ENCODE results near the gene CKS2. TPM values are rescaled to one million over a fixed set of nuclear protein-coding genes. Genes with fewer than 3 reads are reported as not detected.
A peak's percentile ranks its signal among the peaks of the same experiment; 100 is the strongest.

The CKS2 gene
- total RNA-seq, 1 donor: 17.0 TPM

DNA sequence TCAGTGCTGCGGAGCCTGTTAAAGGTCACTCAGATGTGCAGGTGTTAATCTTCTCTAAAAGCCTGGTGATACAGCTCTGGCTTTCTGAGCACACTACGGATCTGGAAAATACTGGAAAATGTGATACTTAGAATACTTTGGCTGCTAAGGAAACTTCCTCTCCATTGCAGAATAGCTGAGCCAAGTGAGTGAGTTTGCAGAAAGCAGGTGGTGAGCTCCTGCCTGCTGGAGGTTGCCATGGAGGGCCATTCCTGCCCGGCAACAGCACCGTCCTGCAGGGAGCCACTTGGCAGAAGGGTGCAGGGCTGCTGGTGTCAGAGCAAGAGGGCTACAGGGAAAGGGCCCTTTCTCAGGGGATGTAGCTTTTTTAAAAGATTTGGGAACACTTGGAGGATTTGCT, 48.0 kb downstream of the CKS2 start:
- H3K36me3 ChIP-seq (ENCODE audit: insufficient read depth, low read length): peaks cover 65% of the 10 kb centered on the region
- TF ChIP-seq, protein P1, sequence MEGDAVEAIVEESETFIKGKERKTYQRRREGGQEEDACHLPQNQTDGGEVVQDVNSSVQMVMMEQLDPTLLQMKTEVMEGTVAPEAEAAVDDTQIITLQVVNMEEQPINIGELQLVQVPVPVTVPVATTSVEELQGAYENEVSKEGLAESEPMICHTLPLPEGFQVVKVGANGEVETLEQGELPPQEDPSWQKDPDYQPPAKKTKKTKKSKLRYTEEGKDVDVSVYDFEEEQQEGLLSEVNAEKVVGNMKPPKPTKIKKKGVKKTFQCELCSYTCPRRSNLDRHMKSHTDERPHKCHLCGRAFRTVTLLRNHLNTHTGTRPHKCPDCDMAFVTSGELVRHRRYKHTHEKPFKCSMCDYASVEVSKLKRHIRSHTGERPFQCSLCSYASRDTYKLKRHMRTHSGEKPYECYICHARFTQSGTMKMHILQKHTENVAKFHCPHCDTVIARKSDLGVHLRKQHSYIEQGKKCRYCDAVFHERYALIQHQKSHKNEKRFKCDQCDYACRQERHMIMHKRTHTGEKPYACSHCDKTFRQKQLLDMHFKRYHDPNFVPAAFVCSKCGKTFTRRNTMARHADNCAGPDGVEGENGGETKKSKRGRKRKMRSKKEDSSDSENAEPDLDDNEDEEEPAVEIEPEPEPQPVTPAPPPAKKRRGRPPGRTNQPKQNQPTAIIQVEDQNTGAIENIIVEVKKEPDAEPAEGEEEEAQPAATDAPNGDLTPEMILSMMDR (IDR thresholded peaks at IDR 0.05; ENCODE audit: extremely low read depth, low read depth, low read length): no peak
- no peaks in the 10 kb centered on the region for H3K79me2 ChIP-seq (ENCODE audit: insufficient read depth, low read length)
- H3K4me3 ChIP-seq (ENCODE audit: insufficient read depth, low read length): no peak overlapping the region
- no peak overlapping the region for H2AFZ ChIP-seq (ENCODE audit: low read length)
- H3K27ac ChIP-seq (ENCODE audit: low read depth, low read length): no peak overlapping the region
- no peaks in the 10 kb centered on the region for H3K9me3 ChIP-seq (ENCODE audit: low read depth, low read length)
- H3K27me3 ChIP-seq (ENCODE audit: insufficient read depth, low read length): no peaks in the 10 kb centered on the region
- H3K4me1 ChIP-seq (ENCODE audit: insufficient read depth, low read length): no peaks in the 10 kb centered on the region
- no peak for DNase-seq (ENCODE audit: insufficient read length, low spot score, missing footprints)
- no peak overlapping the region for H3K4me2 ChIP-seq (ENCODE audit: insufficient read depth, low read length)
- H4K20me1 ChIP-seq (ENCODE audit: insufficient read depth, low read length): peaks cover 4% of the 10 kb centered on the region

DNA sequence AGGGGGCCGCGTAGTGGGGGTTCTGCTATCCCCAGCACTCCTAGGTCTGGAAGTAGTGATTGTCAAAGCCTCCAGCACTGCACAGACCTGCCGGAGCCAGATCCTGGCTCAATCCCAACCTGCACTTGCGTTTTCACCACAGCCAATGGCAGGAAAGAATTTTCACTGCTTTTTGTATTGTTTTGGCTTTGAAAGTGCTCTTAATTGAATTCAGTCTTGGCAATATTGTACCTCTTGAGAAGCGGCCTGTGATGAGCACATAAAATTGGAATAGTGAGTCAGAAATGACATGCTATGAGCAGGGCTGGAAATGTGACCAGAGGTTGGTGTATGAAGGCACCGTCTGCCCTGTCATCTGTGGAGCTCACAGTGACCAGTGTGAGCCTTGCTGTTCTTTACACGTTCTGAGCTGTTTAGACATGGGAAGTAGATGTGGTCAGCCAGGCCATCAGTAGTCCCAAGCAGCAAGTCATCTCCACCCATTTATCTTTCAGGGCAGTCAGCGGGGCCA, 48.8 kb downstream of the CKS2 start:
- no peak overlapping the region for H3K4me3 ChIP-seq (ENCODE audit: insufficient read depth, low read length)
- TF ChIP-seq, protein P1 (IDR thresholded peaks at IDR 0.05; ENCODE audit: extremely low read depth, low read depth, low read length): no peak
- no peak overlapping the region for H3K4me2 ChIP-seq (ENCODE audit: insufficient read depth, low read length)
- H2AFZ ChIP-seq (ENCODE audit: low read length): no peak overlapping the region
- no peaks in the 10 kb centered on the region for H3K9me3 ChIP-seq (ENCODE audit: low read depth, low read length)
- no peak for DNase-seq (ENCODE audit: insufficient read length, low spot score, missing footprints)
- H3K4me1 ChIP-seq (ENCODE audit: insufficient read depth, low read length): no peaks in the 10 kb centered on the region
- peaks cover 4% of the 10 kb centered on the region for H4K20me1 ChIP-seq (ENCODE audit: insufficient read depth, low read length)
- H3K36me3 ChIP-seq (ENCODE audit: insufficient read depth, low read length): peaks cover 58% of the 10 kb centered on the region
- no peaks in the 10 kb centered on the region for H3K27me3 ChIP-seq (ENCODE audit: insufficient read depth, low read length)
- no peak overlapping the region for H3K27ac ChIP-seq (ENCODE audit: low read depth, low read length)
- no peaks in the 10 kb centered on the region for H3K79me2 ChIP-seq (ENCODE audit: insufficient read depth, low read length)

DNA sequence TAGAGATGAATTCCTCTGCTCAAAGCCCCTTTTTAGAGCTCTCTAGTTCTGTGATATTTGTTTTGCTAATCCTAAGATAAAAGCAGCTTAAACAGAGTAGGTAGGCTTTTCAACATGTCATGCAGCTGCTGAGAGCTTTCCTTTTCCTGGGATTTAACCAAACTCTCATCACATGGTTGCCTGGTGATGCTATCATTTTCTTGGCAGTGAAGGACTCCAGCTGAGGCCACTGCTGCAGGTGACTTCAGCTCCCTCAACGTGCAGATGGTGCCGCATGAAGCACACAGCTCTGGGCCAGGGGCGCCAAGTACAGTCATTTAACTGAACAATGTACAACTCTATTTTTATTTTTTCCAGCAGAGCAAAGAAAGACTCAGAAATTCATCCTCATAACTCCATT, 49.5 kb downstream of the CKS2 start:
- peaks cover 51% of the 10 kb centered on the region for H3K36me3 ChIP-seq (ENCODE audit: insufficient read depth, low read length)
- H3K4me3 ChIP-seq (ENCODE audit: insufficient read depth, low read length): no peak overlapping the region
- H3K4me1 ChIP-seq (ENCODE audit: insufficient read depth, low read length): no peaks in the 10 kb centered on the region
- peaks cover 4% of the 10 kb centered on the region for H4K20me1 ChIP-seq (ENCODE audit: insufficient read depth, low read length)
- TF ChIP-seq, protein P1 (IDR thresholded peaks at IDR 0.05; ENCODE audit: extremely low read depth, low read depth, low read length): no peak
- no peak overlapping the region for H2AFZ ChIP-seq (ENCODE audit: low read length)
- H3K4me2 ChIP-seq (ENCODE audit: insufficient read depth, low read length): no peak overlapping the region
- H3K79me2 ChIP-seq (ENCODE audit: insufficient read depth, low read length): no peaks in the 10 kb centered on the region
- no peaks in the 10 kb centered on the region for H3K27me3 ChIP-seq (ENCODE audit: insufficient read depth, low read length)
- no peaks in the 10 kb centered on the region for H3K9me3 ChIP-seq (ENCODE audit: low read depth, low read length)
- no peak for DNase-seq (ENCODE audit: insufficient read length, low spot score, missing footprints)
- H3K27ac ChIP-seq (ENCODE audit: low read depth, low read length): no peak overlapping the region

DNA sequence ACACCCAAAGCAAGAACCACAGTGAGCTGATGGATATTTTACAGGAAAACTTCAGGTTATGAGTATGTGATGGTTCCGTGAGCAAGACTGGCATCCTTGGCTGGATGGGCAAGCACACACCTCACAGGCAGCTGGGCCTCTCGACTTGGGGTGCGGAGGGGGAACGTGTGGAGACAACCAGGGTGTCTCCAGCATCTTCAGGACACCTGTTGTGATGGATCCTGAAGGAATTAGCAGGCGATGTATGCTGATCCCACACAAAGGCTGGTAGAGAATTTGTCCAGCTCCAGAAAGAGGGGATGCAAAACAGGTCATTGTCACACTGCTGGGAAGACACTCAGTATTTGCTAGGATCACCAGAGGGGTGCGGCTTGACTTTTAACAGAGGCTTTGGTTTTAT, 50.0 kb downstream of the CKS2 start:
- no peaks in the 10 kb centered on the region for H3K4me1 ChIP-seq (ENCODE audit: insufficient read depth, low read length)
- no peak overlapping the region for H3K27ac ChIP-seq (ENCODE audit: low read depth, low read length)
- TF ChIP-seq, protein P1 (IDR thresholded peaks at IDR 0.05; ENCODE audit: extremely low read depth, low read depth, low read length): no peak
- peaks cover 49% of the 10 kb centered on the region for H3K36me3 ChIP-seq (ENCODE audit: insufficient read depth, low read length)
- peaks cover 4% of the 10 kb centered on the region for H4K20me1 ChIP-seq (ENCODE audit: insufficient read depth, low read length)
- DNase-seq (ENCODE audit: insufficient read length, low spot score, missing footprints): peak; percentile 55
- no peaks in the 10 kb centered on the region for H3K9me3 ChIP-seq (ENCODE audit: low read depth, low read length)
- no peaks in the 10 kb centered on the region for H3K79me2 ChIP-seq (ENCODE audit: insufficient read depth, low read length)
- no peak overlapping the region for H3K4me2 ChIP-seq (ENCODE audit: insufficient read depth, low read length)
- no peak overlapping the region for H3K4me3 ChIP-seq (ENCODE audit: insufficient read depth, low read length)
- no peaks in the 10 kb centered on the region for H3K27me3 ChIP-seq (ENCODE audit: insufficient read depth, low read length)
- H2AFZ ChIP-seq (ENCODE audit: low read length): no peak overlapping the region
